GM12865 (cell line): ENCODE data around the gene WNT3A.
A peak's percentile ranks its signal among the peaks of the same experiment; 100 is the strongest.

ENCODE experiments used
- DNase-seq: peaks from one replicate; pipeline ENCODE4 v3.0.0; 2010; ENCODE audit warnings: low read depth
- H3K4me3 ChIP-seq: 2 replicates; pipeline ENCODE4 v1.5.1; 2011; ENCODE audit warnings: mild to moderate bottlenecking, low read depth, low read length, control low read depth
- CTCF ChIP-seq: IDR thresholded peaks from 2 replicates; pipeline ENCODE4 v1.5.1; 2011; ENCODE audit warnings: low read length, control low read depth, low read depth, inconsistent platforms; ENCODE audit not compliant: insufficient read depth; ENCODE audit errors: missing control alignments

WNT3A gene

GRCh38 chr1:228108055-228108690, 101.4 kb downstream of the WNT3A start:
- TF ChIP-seq CTCF = no peak
- no peak for DNase-seq
- peak overlapping the region; percentile 100 for H3K4me3 ChIP-seq

GRCh38 chr1:228108742-228109072, 101.9 kb downstream of the WNT3A start:
- no peak for TF ChIP-seq CTCF

DNA sequence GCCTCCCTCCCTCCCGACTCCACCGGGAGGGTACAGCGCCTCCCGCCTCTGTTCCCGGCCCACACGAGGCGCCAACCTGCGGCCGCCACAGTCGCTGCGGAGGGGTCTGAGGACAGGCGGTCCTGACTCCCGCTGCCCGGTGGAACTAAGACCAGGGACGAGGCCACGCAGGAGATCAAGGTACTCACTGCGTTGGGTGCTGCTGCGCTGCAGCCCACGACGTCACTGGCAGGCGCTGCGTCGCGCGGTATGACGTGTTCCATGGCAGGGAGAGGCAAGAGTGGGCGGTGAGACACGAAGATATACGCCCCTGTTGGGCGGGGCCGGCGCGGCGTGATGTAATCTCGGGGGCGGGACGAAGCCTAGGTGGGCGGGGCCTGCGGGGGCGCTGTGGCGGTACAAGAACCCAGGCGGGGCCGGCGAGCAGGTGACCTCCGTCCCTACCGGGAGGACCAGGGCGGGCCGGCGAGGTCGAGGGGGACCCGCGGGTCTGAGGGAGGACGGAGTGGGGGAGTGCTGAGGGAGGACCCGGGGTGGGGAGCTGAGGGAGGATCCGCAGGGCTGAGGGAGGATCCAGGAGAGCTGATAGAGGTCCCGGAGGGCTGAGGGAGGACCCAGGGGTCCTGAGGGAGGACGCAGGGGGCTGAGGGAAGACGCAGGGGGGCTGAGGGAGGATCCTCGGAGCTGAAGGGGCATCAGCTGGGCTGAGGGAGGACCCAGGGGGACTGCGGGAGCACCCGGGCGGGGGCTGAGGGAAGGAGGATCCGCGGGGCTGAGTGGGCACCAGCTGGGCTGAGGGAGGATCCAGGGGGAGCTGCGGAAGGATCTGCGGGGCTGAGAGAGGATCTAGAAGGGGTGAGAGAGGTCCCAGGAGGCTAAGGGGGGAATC, 102.5 kb downstream of the WNT3A start, which contains the start of gene MRPL55:
Gene MRPL55, minus strand, starts transcription at position 227 of the 889 bp plus-strand sequence. CDS start 1,039 bp downstream, outside the sequence.
- TF ChIP-seq CTCF = no peak
- peak; percentile 97 for DNase-seq

More at GRCh38 chr1:228108742-228109072, 101.9 kb downstream of the WNT3A start:
- peak overlapping the region; percentile 100 for H3K4me3 ChIP-seq
- no peak for DNase-seq

GRCh38 chr1:228109962-228110488, 103.2 kb downstream of the WNT3A start:
- peak overlapping the region; percentile 100 for H3K4me3 ChIP-seq
- TF ChIP-seq CTCF = no peak
- DNase-seq = no peak

More for the DNA sequence above, 102.5 kb downstream of the WNT3A start, which contains the start of gene MRPL55:
- H3K4me3 ChIP-seq = peak within 1 kb of the TSS; percentile 100

GRCh38 chr1:228110556-228110955, 103.8 kb downstream of the WNT3A start:
- no peak for TF ChIP-seq CTCF
- no peak overlapping the region for H3K4me3 ChIP-seq

More at GRCh38 chr1:228110556-228110955, 103.8 kb downstream of the WNT3A start:
- no peak for DNase-seq
